ENCODE data around the gene GSDME.
"Not testable (repeated sequence)": the region's sequence is repeated elsewhere in the genome, so short reads cannot be mapped to it uniquely, and the experiment has no call there.

GSDME gene

GRCh38 chr7:24798261-24798660 lies 41.0 kb upstream of the GSDME start:
- Mint-ChIP-seq H3K27ac (no peak overlapping the region), H3K4me3 (no peak overlapping the region), H3K9me3 (no peaks in the 10 kb centered on the region), H3K36me3 (ENCODE audit: low read depth) (peaks cover 3% of the 10 kb centered on the region), H3K4me1 (peaks cover 7% of the 10 kb centered on the region), H3K27me3 (ENCODE audit: low read depth, poor library complexity) (peaks cover 4% of the 10 kb centered on the region)
- no peak for DNase-seq
- no peak for TF ChIP-seq CTCF (IDR thresholded peaks at IDR 0.05)

GRCh38 chr7:24797270-24797669 lies 40.0 kb upstream of the GSDME start:
- no peak for TF ChIP-seq CTCF (IDR thresholded peaks at IDR 0.05)
- Mint-ChIP-seq H3K27ac (no peak overlapping the region), H3K9me3 (no peaks in the 10 kb centered on the region), H3K4me3 (no peak overlapping the region), H3K4me1 (peaks cover 7% of the 10 kb centered on the region), H3K36me3 (ENCODE audit: low read depth) (peaks cover 3% of the 10 kb centered on the region), H3K27me3 (ENCODE audit: low read depth, poor library complexity) (peaks cover 4% of the 10 kb centered on the region)
- DNase-seq, result no peak

GRCh38 chr7:24795407-24795767 lies 38.1 kb upstream of the GSDME start:
- Mint-ChIP-seq H3K4me1 (peaks cover 7% of the 10 kb centered on the region), H3K27ac (no peak overlapping the region), H3K27me3 (ENCODE audit: low read depth, poor library complexity) (peaks cover 4% of the 10 kb centered on the region), H3K4me3 (no peak overlapping the region), H3K9me3 (no peaks in the 10 kb centered on the region), H3K36me3 (ENCODE audit: low read depth) (no peaks in the 10 kb centered on the region)
- DNase-seq, result no peak
- no peak for TF ChIP-seq CTCF (IDR thresholded peaks at IDR 0.05)

- H3K4me3 Mint-ChIP-seq; H3K9me3 Mint-ChIP-seq; H3K27ac Mint-ChIP-seq; H3K27me3 Mint-ChIP-seq (ENCODE audit: low read depth, poor library complexity); H3K36me3 Mint-ChIP-seq (ENCODE audit: low read depth); H3K4me1 Mint-ChIP-seq; DNase-seq: not testable (repeated sequence)
Observed at GRCh38 chr7:24794751-24795406, 37.6 kb upstream of the GSDME start.

GRCh38 chr7:24793982-24794648 lies 36.9 kb upstream of the GSDME start:
- Mint-ChIP-seq H3K4me3 (no peak overlapping the region), H3K27me3 (ENCODE audit: low read depth, poor library complexity) (peaks cover 4% of the 10 kb centered on the region), H3K9me3 (peaks cover 9% of the 10 kb centered on the region)

More at GRCh38 chr7:24793982-24794648, 36.9 kb upstream of the GSDME start:
- DNase-seq, result no peak
- no peak for TF ChIP-seq CTCF (IDR thresholded peaks at IDR 0.05)
- no peak overlapping the region for H3K27ac Mint-ChIP-seq
- peaks cover 7% of the 10 kb centered on the region for H3K4me1 Mint-ChIP-seq
- no peaks in the 10 kb centered on the region for H3K36me3 Mint-ChIP-seq (ENCODE audit: low read depth)
